UCSD-AML1 (cell line): Measurements from ENCODE around the gene SLIT3.
"Not testable (repeated sequence)": the region's sequence is repeated elsewhere in the genome, so short reads cannot be mapped to it uniquely, and the experiment has no call there.

ENCODE experiments used
- DNase-seq: peaks from one replicate; lab custom pipeline; 2025; ENCODE audit not compliant: unreplicated experiment; lab: John Stamatoyannopoulos, UW

SLIT3 gene

GRCh38 chr5:169151051-169151805 lies 149.7 kb downstream of the SLIT3 start:
- no peak for DNase-seq

GRCh38 chr5:169150108-169150507 lies 150.8 kb downstream of the SLIT3 start:
- no peak for DNase-seq

GRCh38 chr5:169149317-169149716 lies 151.6 kb downstream of the SLIT3 start:
- DNase-seq, result no peak

- DNase-seq, result no peak
Measured at GRCh38 chr5:169148138-169148740, 152.7 kb downstream of the SLIT3 start.

GRCh38 chr5:169147534-169147933 lies 153.4 kb downstream of the SLIT3 start:
- DNase-seq, result no peak

- DNase-seq, result no peak
Measured at GRCh38 chr5:169146158-169146557, 154.8 kb downstream of the SLIT3 start.

- no peak for DNase-seq
Measured at GRCh38 chr5:169142264-169142970, 158.5 kb downstream of the SLIT3 start.

GRCh38 chr5:169140215-169140614 lies 160.7 kb downstream of the SLIT3 start:
- DNase-seq, result not testable (repeated sequence)

- no peak for DNase-seq
Measured at GRCh38 chr5:169139480-169140050, 161.4 kb downstream of the SLIT3 start.

- no peak for DNase-seq
Measured at GRCh38 chr5:169133531-169133930, 167.4 kb downstream of the SLIT3 start.

GRCh38 chr5:169132302-169132660 lies 168.7 kb downstream of the SLIT3 start:
- no peak for DNase-seq

GRCh38 chr5:169131616-169132301 lies 169.2 kb downstream of the SLIT3 start:
- no peak for DNase-seq

- no peak for DNase-seq
Measured at GRCh38 chr5:169128679-169129078, 172.3 kb downstream of the SLIT3 start.

GRCh38 chr5:169127431-169127830 lies 173.5 kb downstream of the SLIT3 start:
- DNase-seq, result no peak

- DNase-seq, result no peak
Measured at GRCh38 chr5:169126481-169127021, 174.4 kb downstream of the SLIT3 start.

- DNase-seq, result no peak
Measured at GRCh38 chr5:169125571-169125970, 175.4 kb downstream of the SLIT3 start.

GRCh38 chr5:169122951-169123350 lies 178.0 kb downstream of the SLIT3 start:
- DNase-seq, result no peak

- DNase-seq, result no peak
Measured at GRCh38 chr5:169121630-169122420, 179.1 kb downstream of the SLIT3 start.

GRCh38 chr5:169119288-169120048 lies 181.5 kb downstream of the SLIT3 start:
- DNase-seq, result no peak
